A549 treated with CORT108297 at 1 μM for 4 hours (cell line): ENCODE data around the gene ATP5MC3. TPM values are rescaled to one million over a fixed set of nuclear protein-coding genes. Genes with fewer than 3 reads are reported as not detected.

Experiments used
- total RNA-seq: library from RNA; stranded (reverse); fragments of 200-300 nt; extraction: Qiagen RNA extraction; gene quantifications from 5 replicates; pipeline ENCODE4 v1.2.3, GENCODE V29; 2022

Gene ATP5MC3
- total RNA-seq = 383 to 528 TPM (median 494 TPM) in 5 replicates

GRCh38 chr2:175181104-175181876 lies at the start of gene ATP5MC3:
ATP5MC3 (minus strand) TSS chr2:175181710; CDS start chr2:175181393, 317 bp downstream.

GRCh38 chr2:175167792-175168563 lies 13.5 kb downstream of the ATP5MC3 start, which contains the start of gene ATF2:
ATF2 (minus strand) TSS chr2:175168203; CDS start chr2:175136443, 31,760 bp downstream.

Other genes with a start within 250 kb of the ATP5MC3 start
- gene CHN1, start 176.3 kb downstream of the ATP5MC3 start, total RNA-seq = 16.3 to 21.7 TPM (median 19.4 TPM) in 5 replicates
- 14.9 to 22.2 TPM (median 18.4 TPM) in 5 replicates for gene ATF2, start 13.5 kb downstream of the ATP5MC3 start, total RNA-seq